SJSA1 (cell line): ENCODE data around the gene NUCKS1. TPM values are rescaled to one million over a fixed set of nuclear protein-coding genes. Genes with fewer than 3 reads are reported as not detected.

ENCODE experiments used
- DNase-seq, 2 experiments: peaks; one replicate each; pipeline ENCODE4 v3.0.0-alpha.2; 2015 to 2020; ENCODE audit warnings: low spot score in 2 of 2, low read depth in 1 of 2
- H3K27ac ChIP-seq: fragments of 250-450 bp; sonication (Bioruptor Pico); 2 replicates; pipeline ENCODE4 v1.5.1; 2020; ENCODE audit warnings: mild to moderate bottlenecking, moderate library complexity
- H3K27me3 ChIP-seq: fragments of 250-450 bp; sonication (Bioruptor Pico); replicated peaks from 2 replicates; pipeline ENCODE4 v1.5.1; 2020; ENCODE audit warnings: mild to moderate bottlenecking, moderate library complexity
- H3K36me3 ChIP-seq: fragments of 250-450 bp; sonication (Bioruptor Pico); 2 replicates; pipeline ENCODE4 v1.5.1; 2020; ENCODE audit warnings: mild to moderate bottlenecking
- H3K4me1 ChIP-seq: fragments of 250-450 bp; sonication (Bioruptor Pico); replicated peaks from 2 replicates; pipeline ENCODE4 v1.6.1; 2021; ENCODE audit warnings: mild to moderate bottlenecking
- H3K4me3 ChIP-seq: fragments of 250-450 bp; sonication (Bioruptor Pico); 2 replicates; pipeline ENCODE4 v1.5.1; 2020; ENCODE audit warnings: mild to moderate bottlenecking
- H3K9me3 ChIP-seq: fragments of 250-450 bp; sonication (Bioruptor Pico); replicated peaks from 2 replicates; pipeline ENCODE4 v1.5.1; 2020; ENCODE audit warnings: mild to moderate bottlenecking
- total RNA-seq: library from RNA; depleted of rRNA; stranded (reverse); fragments of >200 nt; shearing (Covaris generic); gene quantifications from 2 replicates; pipeline ENCODE4 v1.2.3, GENCODE V29; 2014

The NUCKS1 gene
- total RNA-seq, 1 experiment from 2014 or later, result 290 TPM

DNA sequence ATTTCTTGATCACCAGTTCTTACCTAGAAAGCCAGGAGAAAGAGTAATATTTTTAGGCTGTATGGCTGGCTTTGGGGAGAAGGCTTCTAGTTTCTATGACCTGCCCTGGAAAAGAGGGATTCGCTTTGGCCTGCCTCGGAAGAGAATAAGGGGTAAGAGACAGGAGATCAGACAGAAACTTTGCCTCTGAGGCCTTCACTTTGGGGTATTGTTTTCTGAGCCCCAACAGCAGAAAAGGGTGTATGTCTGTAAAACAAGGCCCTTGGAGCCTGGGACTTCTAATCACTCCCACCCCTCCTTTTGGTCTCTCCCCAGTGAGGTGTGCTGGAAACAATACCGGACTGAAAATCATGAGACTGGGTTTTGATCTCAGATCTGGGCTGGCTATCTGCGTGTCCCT lies 74.7 kb downstream of the NUCKS1 start:
- Histone ChIP-seq H3K4me1 (peaks cover 27% of the 10 kb centered on the region), H3K27me3 (no peaks in the 10 kb centered on the region), H3K27ac (no peak overlapping the region), H3K4me3 (no peak overlapping the region), H3K9me3 (0 out of 2 replicates have a peak, but pooled peaks cover 3% of the 10 kb centered on the region), H3K36me3 (peaks cover 3% of the 10 kb centered on the region; the same call in 1 of the 2 replicates)
- no peak for DNase-seq

GRCh38 chr1:205672970-205673369 lies 77.0 kb downstream of the NUCKS1 start:
- Histone ChIP-seq H3K4me1 (peaks cover 15% of the 10 kb centered on the region), H3K27ac (no peak overlapping the region), H3K4me3 (no peak overlapping the region), H3K27me3 (no peaks in the 10 kb centered on the region), H3K9me3 (no peaks in the 10 kb centered on the region), H3K36me3 (no peaks in the 10 kb centered on the region)
- DNase-seq, result no peak

DNA sequence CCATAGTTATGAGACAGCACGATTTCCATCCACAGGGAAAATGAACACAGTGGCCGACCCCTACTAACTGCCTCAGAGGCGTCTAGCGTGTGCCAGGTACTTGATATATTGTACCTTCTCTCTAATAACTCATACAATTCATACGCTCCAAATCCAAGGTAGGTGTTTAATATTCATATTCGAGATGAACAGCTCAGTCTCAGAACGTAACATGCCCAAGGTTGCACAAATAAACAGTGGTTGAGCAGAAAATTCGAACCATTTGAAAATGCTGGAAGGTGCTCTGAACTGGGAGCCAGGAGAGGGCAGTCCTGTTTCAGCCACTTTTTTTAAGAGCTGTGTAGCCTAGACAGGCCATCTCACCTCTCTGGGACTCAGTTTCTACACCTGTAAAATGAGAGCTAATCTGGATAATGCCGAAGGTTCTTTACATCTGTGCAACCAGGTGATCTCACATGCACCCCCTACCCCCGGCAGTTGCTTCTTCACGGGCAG lies 77.5 kb downstream of the NUCKS1 start:
- no peak for DNase-seq

GRCh38 chr1:205670611-205671430 lies 79.2 kb downstream of the NUCKS1 start:
- H3K27me3 ChIP-seq, result no peaks in the 10 kb centered on the region
- no peaks in the 10 kb centered on the region for H3K9me3 ChIP-seq
- H3K36me3 ChIP-seq, result no peaks in the 10 kb centered on the region
- no peak for DNase-seq
- no peak overlapping the region for H3K27ac ChIP-seq
- H3K4me1 ChIP-seq, result peaks cover 15% of the 10 kb centered on the region
- no peak overlapping the region for H3K4me3 ChIP-seq

More for the DNA sequence above, 77.5 kb downstream of the NUCKS1 start:
- H3K4me3 ChIP-seq, result no peak overlapping the region
- H3K9me3 ChIP-seq, result no peaks in the 10 kb centered on the region
- H3K4me1 ChIP-seq, result peaks cover 15% of the 10 kb centered on the region
- no peaks in the 10 kb centered on the region for H3K27me3 ChIP-seq
- no peak overlapping the region for H3K27ac ChIP-seq
- H3K36me3 ChIP-seq, result no peaks in the 10 kb centered on the region

DNA sequence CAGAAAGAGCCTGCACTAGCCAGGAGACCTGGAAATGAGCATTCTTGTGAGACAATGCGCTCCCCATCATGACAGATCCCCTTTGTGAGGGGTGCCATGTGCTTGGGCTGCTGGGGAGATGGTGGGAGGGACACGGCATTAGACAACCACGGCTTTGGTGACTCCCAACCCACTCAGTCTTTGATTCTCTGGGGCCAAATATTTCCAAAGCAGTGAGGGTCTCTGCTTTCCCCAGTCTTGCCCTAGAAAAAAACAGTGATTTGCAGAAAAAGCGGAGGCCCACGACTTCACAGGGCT lies 79.9 kb downstream of the NUCKS1 start:
- Histone ChIP-seq H3K4me3 (no peak overlapping the region), H3K27me3 (no peaks in the 10 kb centered on the region), H3K36me3 (no peaks in the 10 kb centered on the region), H3K27ac (no peak overlapping the region), H3K9me3 (no peaks in the 10 kb centered on the region), H3K4me1 (peaks cover 15% of the 10 kb centered on the region)
- no peak for DNase-seq

GRCh38 chr1:205669341-205670149 lies 80.4 kb downstream of the NUCKS1 start:
- Histone ChIP-seq H3K27ac (no peak overlapping the region), H3K4me3 (no peak overlapping the region), H3K9me3 (no peaks in the 10 kb centered on the region), H3K4me1 (peaks cover 15% of the 10 kb centered on the region), H3K36me3 (no peaks in the 10 kb centered on the region), H3K27me3 (no peaks in the 10 kb centered on the region)
- DNase-seq, result no peak

- no peak overlapping the region for H3K27ac ChIP-seq
- no peaks in the 10 kb centered on the region for H3K9me3 ChIP-seq
- no peaks in the 10 kb centered on the region for H3K36me3 ChIP-seq
- peaks cover 15% of the 10 kb centered on the region for H3K4me1 ChIP-seq
- H3K4me3 ChIP-seq, result no peak overlapping the region
- H3K27me3 ChIP-seq, result no peaks in the 10 kb centered on the region
- DNase-seq, result no peak
Measured at GRCh38 chr1:205668951-205669340, 81.0 kb downstream of the NUCKS1 start.

DNA sequence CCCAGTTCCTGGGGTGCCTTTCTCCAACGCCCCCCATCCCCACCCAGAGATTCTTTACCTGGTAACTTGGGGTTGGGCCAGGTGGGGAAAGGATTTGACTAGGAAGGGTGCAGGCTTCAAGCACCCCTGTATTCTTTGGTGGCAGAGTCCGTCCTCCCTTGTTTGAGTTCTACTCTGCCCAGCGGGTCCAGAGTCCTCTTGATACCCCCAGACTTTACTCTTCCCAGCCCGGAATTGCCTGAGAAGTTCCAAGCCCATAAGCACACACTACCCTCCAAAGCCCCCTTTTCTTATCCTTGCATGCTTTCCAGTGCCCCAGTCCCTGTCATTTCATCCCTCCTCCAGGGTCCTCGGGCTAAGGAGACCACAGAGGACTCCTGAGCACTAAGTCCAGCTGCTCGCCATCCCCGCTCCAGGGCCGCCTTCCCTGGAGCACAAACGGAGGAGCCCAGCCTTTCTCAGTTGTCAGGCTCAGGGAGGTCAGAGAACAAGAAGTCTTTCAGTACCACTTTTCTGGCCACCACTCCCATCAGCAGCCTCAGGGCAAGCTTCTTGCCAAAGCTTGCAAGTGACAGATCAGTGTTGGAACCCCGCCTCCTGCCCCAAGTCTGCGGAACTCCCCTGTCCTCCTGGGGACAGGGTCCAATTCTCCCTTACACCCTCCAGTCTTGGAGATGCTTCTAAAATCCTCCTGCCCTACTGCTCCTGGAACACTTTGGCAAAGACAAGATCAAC lies 81.9 kb downstream of the NUCKS1 start:
- Histone ChIP-seq H3K36me3 (no peaks in the 10 kb centered on the region), H3K27me3 (no peaks in the 10 kb centered on the region), H3K9me3 (no peaks in the 10 kb centered on the region), H3K4me1 (peaks cover 15% of the 10 kb centered on the region), H3K27ac (no peak overlapping the region), H3K4me3 (no peak overlapping the region)
- no peak for DNase-seq

DNA sequence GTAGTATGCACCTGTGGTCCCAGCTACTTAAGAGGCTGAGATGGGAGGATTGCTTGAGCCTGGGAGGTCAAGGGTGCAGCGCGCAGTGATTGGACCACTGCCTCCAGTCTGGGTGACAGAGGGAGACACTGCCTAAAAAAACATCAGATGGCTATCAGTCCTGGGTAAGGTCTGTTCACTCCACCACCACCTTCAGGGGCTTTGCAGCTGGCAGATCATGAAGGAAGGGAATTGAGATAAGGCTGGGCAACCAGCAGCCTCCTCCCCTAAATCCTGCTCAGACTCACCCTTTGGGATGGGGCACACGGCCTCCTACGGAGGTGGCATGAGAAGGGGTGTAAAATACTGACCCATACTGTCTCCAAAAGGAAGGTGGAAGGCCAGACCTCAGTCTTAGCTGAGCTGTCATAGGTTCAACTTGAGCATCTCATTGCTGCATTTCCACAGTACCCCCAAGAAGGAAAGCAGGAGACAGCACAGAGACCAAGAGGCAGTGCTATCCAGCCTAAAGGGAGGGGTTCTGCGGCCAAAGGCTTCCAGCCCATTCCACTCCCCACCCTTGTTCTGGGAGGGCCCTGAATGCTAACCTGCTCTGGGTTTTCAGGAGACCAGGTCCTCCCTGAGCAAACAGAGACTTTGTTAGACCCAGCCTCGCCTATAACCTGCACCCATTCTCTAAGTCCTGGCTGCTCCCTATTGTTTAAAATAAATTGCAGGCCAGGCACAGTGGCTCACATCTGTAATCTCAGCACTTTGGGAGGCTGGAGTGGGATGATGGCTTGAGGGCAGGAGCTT lies 83.4 kb downstream of the NUCKS1 start:
- Histone ChIP-seq H3K27me3 (no peaks in the 10 kb centered on the region), H3K36me3 (no peaks in the 10 kb centered on the region)
- DNase-seq, result no peak

GRCh38 chr1:205665201-205666045 lies 84.6 kb downstream of the NUCKS1 start:
- DNase-seq, result no peak
- Histone ChIP-seq H3K27me3 (no peaks in the 10 kb centered on the region), H3K4me1 (no peaks in the 10 kb centered on the region), H3K4me3 (no peak overlapping the region), H3K27ac (no peak overlapping the region), H3K36me3 (no peaks in the 10 kb centered on the region), H3K9me3 (no peaks in the 10 kb centered on the region)

More for the DNA sequence above, 83.4 kb downstream of the NUCKS1 start:
- Histone ChIP-seq H3K4me3 (no peak overlapping the region), H3K4me1 (peaks cover 7% of the 10 kb centered on the region), H3K9me3 (no peaks in the 10 kb centered on the region), H3K27ac (no peak overlapping the region)

GRCh38 chr1:205664399-205665017 lies 85.5 kb downstream of the NUCKS1 start:
- no peak overlapping the region for H3K27ac ChIP-seq
- no peaks in the 10 kb centered on the region for H3K36me3 ChIP-seq
- H3K4me3 ChIP-seq, result no peak overlapping the region
- no peaks in the 10 kb centered on the region for H3K27me3 ChIP-seq
- no peak for DNase-seq
- no peaks in the 10 kb centered on the region for H3K9me3 ChIP-seq
- H3K4me1 ChIP-seq, result no peaks in the 10 kb centered on the region

GRCh38 chr1:205663286-205663936 lies 86.6 kb downstream of the NUCKS1 start:
- no peak overlapping the region for H3K4me3 ChIP-seq
- no peaks in the 10 kb centered on the region for H3K27me3 ChIP-seq
- H3K9me3 ChIP-seq, result no peaks in the 10 kb centered on the region
- no peaks in the 10 kb centered on the region for H3K4me1 ChIP-seq
- DNase-seq, result no peak
- no peak overlapping the region for H3K27ac ChIP-seq
- no peaks in the 10 kb centered on the region for H3K36me3 ChIP-seq
